HepG2 (cell line): ENCODE results near the gene UCKL1. TPM values are rescaled to one million over a fixed set of nuclear protein-coding genes. Genes with fewer than 3 reads are reported as not detected.

ENCODE experiments used
- ATAC-seq: fragments of 200-7000 bp; cut with Tn5 transposase; 3 replicates; pipeline ENCODE4 v1.9.1; 2020; ENCODE audit warnings: mild to moderate bottlenecking, moderate library complexity
- BruUV-seq: library from RNA; stranded (reverse); fragments of 400-500 nt; replicated peaks from 2 replicates; lab custom pipeline; 2021; lab: Mats Ljungman, UMichigan
- CTCF ChIA-PET: fragments of 300-600 bp; formaldehyde crosslinking; extraction: SDS; loops from one replicate; lab custom pipeline; 2021; ENCODE audit warnings: low total read pairs, inconsistent platforms, low intra/inter-chr PET ratio; lab: Yijun Ruan, JAX
- POLR2A ChIA-PET: fragments of 350-600 bp; sonication (Branson Sonifier 250); formaldehyde crosslinking; loops from one replicate; lab custom pipeline; 2020; ENCODE audit warnings: antibody characterized with exemption, inconsistent platforms; lab: Yijun Ruan, JAX
- DNase-seq: peaks from one replicate; pipeline ENCODE4 v3.0.0-alpha.2; 2015; ENCODE audit warnings: low spot score
- FAIRE-seq: peaks from 3 replicates; lab custom pipeline; 2011; peaks lifted over from hg19 to GRCh38; lab: Jason Lieb, UNC
- H2AFZ ChIP-seq: one replicate; pipeline ENCODE4 v1.6.1; 2011; ENCODE audit warnings: low read length, inconsistent platforms
- H3K27ac ChIP-seq: fragments of 300-600 bp; 3 replicates; pipeline ENCODE4 v1.8.0; 2011; ENCODE audit warnings: mixed run types, mild to moderate bottlenecking, mixed read lengths, low read length, inconsistent platforms; ENCODE audit not compliant: insufficient read depth; ENCODE audit errors: extremely low read length
- H3K27me3 ChIP-seq, 2 experiments: fragments of 200-600 bp in 1 of 2; 2 replicates in 1 of 2; 3 replicates in 1 of 2; pipeline versions ENCODE4 v1.6.0 to v1.8.0; 2011; ENCODE audit warnings: low read length in 2 of 2, mild to moderate bottlenecking in 2 of 2, moderate library complexity in 2 of 2, inconsistent platforms in 1 of 2; ENCODE audit not compliant: insufficient read depth in 2 of 2, control insufficient read depth in 1 of 2
- H3K36me3 ChIP-seq, 2 experiments: fragments of 200-600 bp in 1 of 2; replicated peaks in 1 of 2; 2 replicates in 1 of 2; 3 replicates in 1 of 2; pipeline versions ENCODE4 v1.5.1 to v1.8.0; 2011; ENCODE audit warnings: low read length in 2 of 2, inconsistent platforms in 1 of 2; ENCODE audit not compliant: insufficient read depth in 2 of 2, control insufficient read depth in 1 of 2
- H3K4me1 ChIP-seq: 2 replicates; pipeline ENCODE4 v1.5.1; 2012; ENCODE audit warnings: low read length, inconsistent platforms; ENCODE audit not compliant: insufficient read depth
- H3K4me2 ChIP-seq: 2 replicates; pipeline ENCODE4 v1.6.0; 2011; ENCODE audit warnings: low read depth, low read length, inconsistent platforms
- H3K4me3 ChIP-seq, 3 experiments: fragments of 200-600 bp in 1 of 3; sonication (generic), shearing (Covaris generic) in 1 of 3; replicated peaks in 1 of 3; 2 replicates each; pipeline ENCODE4 v1.5.1; 2011 to 2016; ENCODE audit warnings: low read length in 3 of 3, inconsistent platforms in 2 of 3, low read depth in 2 of 3, mild to moderate bottlenecking in 2 of 3, control low read depth in 1 of 3, mixed read lengths in 1 of 3; ENCODE audit not compliant: insufficient read depth in 1 of 3
- H3K79me2 ChIP-seq: one replicate; pipeline ENCODE4 v1.6.1; 2011; ENCODE audit warnings: low read length, inconsistent platforms; ENCODE audit not compliant: insufficient read depth
- H3K9ac ChIP-seq: 2 replicates; pipeline ENCODE4 v1.6.0; 2011; ENCODE audit warnings: mild to moderate bottlenecking, low read depth, low read length, inconsistent platforms; ENCODE audit not compliant: insufficient read depth
- H3K9me3 ChIP-seq: 2 replicates; pipeline ENCODE4 v1.5.1; 2012; ENCODE audit warnings: mild to moderate bottlenecking, low read length
- H4K20me1 ChIP-seq: 2 replicates; pipeline ENCODE4 v1.6.0; 2011; ENCODE audit warnings: inconsistent platforms, mild to moderate bottlenecking, low read length, moderate library complexity; ENCODE audit not compliant: insufficient read depth
- AGO2 ChIP-seq: fragments of 200-400 bp; formaldehyde crosslinking; optimal IDR thresholded peaks from 2 replicates; pipeline ENCODE3; 2017; ENCODE audit warnings: mild to moderate bottlenecking, low read depth, low read length, moderate library complexity
- CBX5 ChIP-seq: sonication (generic); formaldehyde crosslinking; IDR thresholded peaks from 2 replicates; pipeline ENCODE4 v1.4.0; 2020; ENCODE audit warnings: missing genetic modification reagents, borderline replicate concordance
- HOXA9 ChIP-seq: sonication (generic); formaldehyde crosslinking; IDR thresholded peaks from 2 replicates; pipeline ENCODE4 v1.8.1; 2022; ENCODE audit warnings: missing genetic modification reagents, mild to moderate bottlenecking, moderate library complexity, borderline replicate concordance
- MBNL3 ChIP-seq: fragments of 250-450 bp; sonication (Bioruptor Pico); conservative IDR thresholded peaks from 2 replicates; pipeline ENCODE4 v1.8.0; 2022; ENCODE audit warnings: mild to moderate bottlenecking, inconsistent platforms
- PCBP1 ChIP-seq: fragments of 200-400 bp; formaldehyde crosslinking; IDR thresholded peaks from 2 replicates; pipeline ENCODE4 v1.6.1; 2017; ENCODE audit warnings: mild to moderate bottlenecking, low read depth, low read length, borderline replicate concordance
- RBFOX2 ChIP-seq: fragments of 200-400 bp; formaldehyde crosslinking; IDR thresholded peaks from 2 replicates; pipeline ENCODE4 v1.6.1; 2017; ENCODE audit warnings: low read depth, mild to moderate bottlenecking, low read length
- RBM22 ChIP-seq: fragments of 200-400 bp; formaldehyde crosslinking; optimal IDR thresholded peaks from 2 replicates; pipeline ENCODE3; 2017; ENCODE audit warnings: mild to moderate bottlenecking, low read length, moderate library complexity
- SRSF4 ChIP-seq: fragments of 200-400 bp; formaldehyde crosslinking; IDR thresholded peaks from one replicate; pipeline ENCODE4 v1.6.1; 2018; ENCODE audit warnings: mild to moderate bottlenecking, low read depth, low read length, moderate library complexity; ENCODE audit not compliant: poor library complexity, severe bottlenecking
- ZNF550 ChIP-seq: sonication (generic); formaldehyde crosslinking; IDR thresholded peaks from 2 replicates; pipeline ENCODE4 v1.4.0; 2020; ENCODE audit warnings: mild to moderate bottlenecking, missing genetic modification reagents, borderline replicate concordance
- ZNF569 ChIP-seq: sonication (generic); formaldehyde crosslinking; IDR thresholded peaks from 2 replicates; pipeline ENCODE4 v1.5.0; 2020; ENCODE audit warnings: mild to moderate bottlenecking, missing genetic modification reagents, moderate library complexity, borderline replicate concordance
- ZNF768 ChIP-seq: sonication (generic); formaldehyde crosslinking; IDR thresholded peaks from 2 replicates; pipeline ENCODE4 v1.4.0; 2020; ENCODE audit warnings: missing genetic modification reagents
- WGBS: methylation state at CpG from one replicate; pipeline ENCODE4 v1.1.6; 2017; ENCODE audit warnings: low lambda C conversion rate; 5-methylcytosine and 5-hydroxymethylcytosine counted together
- in situ Hi-C: cut with HindIII; loops from 2 replicates; pipeline ENCODE4 v1.10.0; 2017; ENCODE audit warnings: low pct_unique_long_range_greater_than_20kb; ENCODE audit not compliant: extremely low pct_ligation_motif_present
- intact Hi-C: fragments of 100-400 bp; cut with micrococcal nuclease; formaldehyde crosslinking; loops from one replicate; pipeline ENCODE4 v1.10.0; 2022; ENCODE audit not compliant: unreplicated experiment
- polyA plus RNA-seq, 8 experiments: library from polyadenylated mRNA; depleted of rRNA in 3 of 8; stranded (reverse) in 7 of 8; unstranded in 1 of 8; fragments of >200 nt; fragmentation: Illumina TruSeq in 4 of 8; extraction: Trizol in 4 of 8; gene quantifications; 2 replicates each; pipeline versions ENCODE4 v1.2.1 to v1.2.3, GENCODE V29; 2011 to 2016; ENCODE audit warnings: low read depth in 4 of 8, missing spikeins in 1 of 8, mixed read lengths in 1 of 8; ENCODE audit not compliant: insufficient read depth in 1 of 8
- total RNA-seq, 5 experiments: library from RNA; depleted of rRNA; stranded (reverse); fragments of >200 nt; fragmentation: Illumina TruSeq; extraction: Trizol; gene quantifications; 2 replicates each; pipeline ENCODE4 v1.2.3, GENCODE V29; 2016; ENCODE audit warnings: low read depth in 1 of 5
- TF ChIP-seq, protein P1 (sequence below): sonication (generic); formaldehyde crosslinking; IDR thresholded peaks from 2 replicates; pipeline ENCODE4 v1.4.0; 2020; ENCODE audit warnings: missing genetic modification reagents
- TF ChIP-seq, protein P2 (sequence below): sonication (generic); formaldehyde crosslinking; IDR thresholded peaks from 2 replicates; pipeline ENCODE4 v1.4.0; 2020; ENCODE audit warnings: mild to moderate bottlenecking, missing genetic modification reagents
- TF ChIP-seq, protein P3 (sequence below): IDR thresholded peaks from 2 replicates; pipeline ENCODE4 v1.6.1; 2016; ENCODE audit warnings: missing compliant biosample characterization, missing genetic modification reagents, borderline replicate concordance
- TF ChIP-seq, protein P4 (sequence below): sonication (generic); formaldehyde crosslinking; IDR thresholded peaks from 2 replicates; pipeline ENCODE4 v1.4.0; 2020; ENCODE audit warnings: missing genetic modification reagents
- TF ChIP-seq, protein P5 (sequence below): IDR thresholded peaks from 2 replicates; pipeline ENCODE4 v1.6.1; 2016; ENCODE audit warnings: low read depth

Gene UCKL1
- total and polyA plus RNA-seq, 2 of the 13 experiments (the other 11 are each of a cell fraction or from before 2014, with no cell fraction given), result 50.2 to 126 TPM

DNA sequence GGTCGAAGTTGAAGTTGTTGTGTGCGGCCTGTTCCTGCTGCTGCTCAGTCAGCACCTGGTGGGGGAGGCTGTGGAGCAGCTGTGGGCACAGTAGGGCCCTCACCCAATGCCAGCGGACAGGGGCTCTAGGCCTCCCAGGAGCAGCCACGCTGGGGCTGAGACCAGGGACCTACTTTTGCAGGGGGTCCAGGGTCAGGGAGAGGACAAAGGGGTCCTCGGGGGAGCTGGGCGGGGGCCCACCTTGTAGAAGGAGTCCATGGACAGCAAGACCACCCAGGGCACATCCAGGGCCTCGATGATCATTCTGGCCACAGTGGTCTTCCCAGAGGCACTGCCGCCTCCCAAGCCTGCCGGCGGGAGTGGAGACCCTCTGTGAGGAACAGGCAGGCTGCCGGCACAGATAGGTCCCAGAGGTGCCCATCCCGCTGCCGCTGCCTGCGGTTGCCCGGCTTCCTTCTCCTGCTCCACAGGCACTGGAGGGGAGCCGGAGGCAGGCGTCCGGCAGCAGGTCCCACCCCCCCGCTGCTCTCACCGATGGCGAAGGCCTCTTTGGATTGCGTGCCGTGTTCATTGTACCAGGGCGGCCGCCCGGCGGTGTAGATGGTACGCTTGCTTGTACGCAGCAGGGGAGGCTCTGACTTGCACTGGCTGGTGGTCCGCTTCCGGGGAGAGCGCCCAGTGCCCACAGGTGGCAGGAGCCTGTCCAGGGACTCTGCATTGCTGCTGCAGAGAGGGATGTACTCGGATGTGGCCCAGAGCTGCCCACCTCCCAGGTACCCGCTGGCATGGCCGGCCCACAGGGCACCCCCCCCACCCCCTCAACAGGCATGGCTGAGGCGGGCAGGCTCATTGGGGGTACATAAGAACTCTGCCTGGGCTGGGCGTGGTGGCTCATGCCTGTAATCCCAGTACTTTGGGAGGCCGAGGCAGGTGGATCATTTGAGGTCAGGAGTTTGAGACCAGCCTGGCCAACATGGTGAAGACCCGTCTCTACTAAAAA is 10.0 kb downstream of the UCKL1 start:
- Histone ChIP-seq H4K20me1 (peaks cover 77% of the 10 kb centered on the region), H3K36me3 (peaks cover 43 to 65% of the 10 kb centered on the region in 2 experiments), H2AFZ (no peak overlapping the region), H3K9me3 (no peaks in the 10 kb centered on the region), H3K27ac (no peak overlapping the region), H3K9ac (no peak overlapping the region), H3K4me3 (no peak overlapping the region), H3K4me2 (no peak overlapping the region), H3K79me2 (peaks cover 50% of the 10 kb centered on the region), H3K4me1 (peaks cover 29% of the 10 kb centered on the region), H3K27me3 (no peaks in the 10 kb centered on the region)
- ChIA-PET POLR2A (no interaction called here), CTCF (no interaction called here)
- intact Hi-C loops (no loop called here), in situ Hi-C loops (no loop called here)
- ATAC-seq (no peak), FAIRE-seq (no peak), DNase-seq (no peak)
- BruUV-seq, result no TSS peak
- WGBS, result 97% methylated on average over 33 of the region's 39 CpGs
- TF ChIP-seq RBM22, result peak; percentile 18
- TF ChIP-seq ZNF768 (CRISPR knock-in tag), result peak; percentile 3; the same call in 1 of the 2 replicates
- TF ChIP-seq, protein P1, sequence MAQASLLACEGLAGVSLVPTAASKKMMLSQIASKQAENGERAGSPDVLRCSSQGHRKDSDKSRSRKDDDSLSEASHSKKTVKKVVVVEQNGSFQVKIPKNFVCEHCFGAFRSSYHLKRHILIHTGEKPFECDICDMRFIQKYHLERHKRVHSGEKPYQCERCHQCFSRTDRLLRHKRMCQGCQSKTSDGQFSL (CRISPR knock-in tag), result peak; percentile 46; the same call in 1 of the 2 replicates
- TF ChIP-seq ZNF569 (CRISPR knock-in tag), result no peak
- TF ChIP-seq AGO2, result peak; percentile 82
- 0 out of 2 replicates have a peak, but pooled peaks have one; percentile 39 for TF ChIP-seq PCBP1
- TF ChIP-seq, protein P2, sequence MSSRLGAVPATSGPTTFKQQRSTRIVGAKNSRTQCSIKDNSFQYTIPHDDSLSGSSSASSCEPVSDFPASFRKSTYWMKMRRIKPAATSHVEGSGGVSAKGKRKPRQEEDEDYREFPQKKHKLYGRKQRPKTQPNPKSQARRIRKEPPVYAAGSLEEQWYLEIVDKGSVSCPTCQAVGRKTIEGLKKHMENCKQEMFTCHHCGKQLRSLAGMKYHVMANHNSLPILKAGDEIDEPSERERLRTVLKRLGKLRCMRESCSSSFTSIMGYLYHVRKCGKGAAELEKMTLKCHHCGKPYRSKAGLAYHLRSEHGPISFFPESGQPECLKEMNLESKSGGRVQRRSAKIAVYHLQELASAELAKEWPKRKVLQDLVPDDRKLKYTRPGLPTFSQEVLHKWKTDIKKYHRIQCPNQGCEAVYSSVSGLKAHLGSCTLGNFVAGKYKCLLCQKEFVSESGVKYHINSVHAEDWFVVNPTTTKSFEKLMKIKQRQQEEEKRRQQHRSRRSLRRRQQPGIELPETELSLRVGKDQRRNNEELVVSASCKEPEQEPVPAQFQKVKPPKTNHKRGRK (CRISPR knock-in tag), result no peak
- no peak for TF ChIP-seq ZNF550 (CRISPR knock-in tag)
- 0 out of 2 replicates have a peak, but pooled peaks have one; percentile 10 for TF ChIP-seq HOXA9 (CRISPR knock-in tag)
- TF ChIP-seq, protein P3, sequence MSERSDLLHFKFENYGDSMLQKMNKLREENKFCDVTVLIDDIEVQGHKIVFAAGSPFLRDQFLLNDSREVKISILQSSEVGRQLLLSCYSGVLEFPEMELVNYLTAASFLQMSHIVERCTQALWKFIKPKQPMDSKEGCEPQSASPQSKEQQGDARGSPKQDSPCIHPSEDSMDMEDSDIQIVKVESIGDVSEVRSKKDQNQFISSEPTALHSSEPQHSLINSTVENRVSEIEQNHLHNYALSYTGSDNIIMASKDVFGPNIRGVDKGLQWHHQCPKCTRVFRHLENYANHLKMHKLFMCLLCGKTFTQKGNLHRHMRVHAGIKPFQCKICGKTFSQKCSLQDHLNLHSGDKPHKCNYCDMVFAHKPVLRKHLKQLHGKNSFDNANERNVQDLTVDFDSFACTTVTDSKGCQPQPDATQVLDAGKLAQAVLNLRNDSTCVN (CRISPR knock-in tag), result no peak
- TF ChIP-seq, protein P4, sequence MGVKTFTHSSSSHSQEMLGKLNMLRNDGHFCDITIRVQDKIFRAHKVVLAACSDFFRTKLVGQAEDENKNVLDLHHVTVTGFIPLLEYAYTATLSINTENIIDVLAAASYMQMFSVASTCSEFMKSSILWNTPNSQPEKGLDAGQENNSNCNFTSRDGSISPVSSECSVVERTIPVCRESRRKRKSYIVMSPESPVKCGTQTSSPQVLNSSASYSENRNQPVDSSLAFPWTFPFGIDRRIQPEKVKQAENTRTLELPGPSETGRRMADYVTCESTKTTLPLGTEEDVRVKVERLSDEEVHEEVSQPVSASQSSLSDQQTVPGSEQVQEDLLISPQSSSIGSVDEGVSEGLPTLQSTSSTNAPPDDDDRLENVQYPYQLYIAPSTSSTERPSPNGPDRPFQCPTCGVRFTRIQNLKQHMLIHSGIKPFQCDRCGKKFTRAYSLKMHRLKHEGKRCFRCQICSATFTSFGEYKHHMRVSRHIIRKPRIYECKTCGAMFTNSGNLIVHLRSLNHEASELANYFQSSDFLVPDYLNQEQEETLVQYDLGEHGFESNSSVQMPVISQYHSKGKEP, result no peak
- TF ChIP-seq CBX5, result no peak
- no peak for TF ChIP-seq SRSF4
- TF ChIP-seq MBNL3, result no peak
- TF ChIP-seq RBFOX2, result peak; percentile 38; the same call in 1 of the 2 replicates
- TF ChIP-seq, protein P5, sequence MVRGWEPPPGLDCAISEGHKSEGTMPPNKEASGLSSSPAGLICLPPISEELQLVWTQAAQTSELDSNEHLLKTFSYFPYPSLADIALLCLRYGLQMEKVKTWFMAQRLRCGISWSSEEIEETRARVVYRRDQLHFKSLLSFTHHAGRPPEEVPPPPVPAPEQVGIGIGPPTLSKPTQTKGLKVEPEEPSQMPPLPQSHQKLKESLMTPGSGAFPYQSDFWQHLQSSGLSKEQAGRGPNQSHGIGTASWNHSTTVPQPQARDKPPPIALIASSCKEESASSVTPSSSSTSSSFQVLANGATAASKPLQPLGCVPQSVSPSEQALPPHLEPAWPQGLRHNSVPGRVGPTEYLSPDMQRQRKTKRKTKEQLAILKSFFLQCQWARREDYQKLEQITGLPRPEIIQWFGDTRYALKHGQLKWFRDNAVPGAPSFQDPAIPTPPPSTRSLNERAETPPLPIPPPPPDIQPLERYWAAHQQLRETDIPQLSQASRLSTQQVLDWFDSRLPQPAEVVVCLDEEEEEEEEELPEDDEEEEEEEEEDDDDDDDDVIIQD (CRISPR knock-in tag), result no peak
